ENCODE results near the gene CCDC12.
"Not testable (repeated sequence)": the region's sequence is repeated elsewhere in the genome, so short reads cannot be mapped to it uniquely, and the experiment has no call there.

CCDC12 gene

DNA sequence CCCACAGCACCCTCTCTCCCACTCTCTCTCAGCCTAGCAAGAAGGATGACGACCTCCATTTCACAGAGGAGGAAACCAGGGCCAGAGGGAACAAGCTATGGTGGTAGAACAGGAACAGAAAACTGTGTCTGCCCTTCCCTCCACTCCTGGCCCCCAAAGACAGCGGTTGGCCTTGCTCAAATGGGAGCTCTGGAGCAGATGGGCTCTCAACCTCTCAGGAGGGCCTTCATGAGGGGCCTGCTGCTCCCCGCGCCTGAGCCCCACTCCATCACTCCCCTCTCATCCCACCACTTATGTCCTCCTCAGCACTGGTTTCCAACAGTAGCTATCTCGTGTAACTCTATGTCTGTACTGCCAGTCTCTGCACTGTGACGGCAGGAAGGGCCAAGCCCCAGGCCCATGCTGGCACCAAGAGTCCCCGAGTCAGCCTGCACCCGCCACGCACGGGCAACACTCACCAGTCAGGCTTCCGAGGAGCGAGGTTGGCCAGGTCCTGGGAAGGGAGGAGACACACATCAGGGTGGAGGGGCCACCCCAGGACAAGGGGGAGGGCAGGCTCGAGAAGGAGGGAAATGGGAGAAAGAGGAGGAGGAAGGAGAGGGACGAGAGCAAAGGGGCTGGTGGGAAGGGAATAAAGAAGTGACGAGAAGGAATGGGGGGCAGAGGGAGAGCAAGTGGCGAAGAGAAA lies 53.5 kb downstream of the CCDC12 start:
- DNase-seq (ENCODE audit: low spot score), result no peak

DNA sequence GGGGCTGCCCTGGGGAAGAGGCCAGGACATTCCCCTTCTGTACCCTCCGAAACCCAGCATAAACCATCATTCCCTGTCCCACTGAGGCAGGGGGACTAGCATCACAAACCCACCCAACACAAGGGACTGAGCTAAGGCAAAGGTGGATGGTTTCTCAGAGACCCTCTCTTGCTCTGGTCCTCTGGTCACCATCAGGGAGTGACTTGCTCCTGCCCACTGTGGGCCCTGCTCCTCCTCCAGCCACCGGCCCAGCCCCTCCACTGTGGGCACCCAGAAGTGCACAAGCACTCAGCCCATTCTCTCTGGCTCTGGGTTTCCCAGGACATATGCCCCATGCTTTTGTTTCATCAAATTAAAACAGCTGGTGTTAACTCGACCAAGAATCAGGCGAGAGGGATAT lies 54.1 kb downstream of the CCDC12 start:
- DNase-seq (ENCODE audit: low spot score), result no peak

DNA sequence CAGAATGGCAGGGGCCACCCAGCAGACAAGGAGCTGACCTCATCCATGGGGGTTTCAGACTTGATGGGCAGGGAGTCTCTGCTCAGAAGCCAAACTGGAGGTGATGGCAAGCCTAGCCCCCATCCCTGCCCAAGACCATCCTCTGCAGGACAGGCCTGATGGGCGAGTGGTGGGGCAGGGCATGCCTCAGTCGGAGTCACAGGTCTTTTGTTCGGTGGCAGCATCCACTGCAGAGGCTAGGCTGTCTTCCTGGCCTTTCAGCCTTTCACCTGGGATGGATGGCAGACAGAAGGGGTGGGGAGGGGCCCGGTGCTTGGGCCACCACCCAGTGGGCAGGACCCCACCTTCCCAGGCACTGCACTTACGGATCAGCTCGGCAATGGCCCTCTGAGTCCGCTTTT lies 54.7 kb downstream of the CCDC12 start:
- no peak for DNase-seq (ENCODE audit: low spot score)

- no peak for DNase-seq (ENCODE audit: low spot score)
Measured at GRCh38 chr3:46921041-46921440, 55.5 kb downstream of the CCDC12 start.

DNA sequence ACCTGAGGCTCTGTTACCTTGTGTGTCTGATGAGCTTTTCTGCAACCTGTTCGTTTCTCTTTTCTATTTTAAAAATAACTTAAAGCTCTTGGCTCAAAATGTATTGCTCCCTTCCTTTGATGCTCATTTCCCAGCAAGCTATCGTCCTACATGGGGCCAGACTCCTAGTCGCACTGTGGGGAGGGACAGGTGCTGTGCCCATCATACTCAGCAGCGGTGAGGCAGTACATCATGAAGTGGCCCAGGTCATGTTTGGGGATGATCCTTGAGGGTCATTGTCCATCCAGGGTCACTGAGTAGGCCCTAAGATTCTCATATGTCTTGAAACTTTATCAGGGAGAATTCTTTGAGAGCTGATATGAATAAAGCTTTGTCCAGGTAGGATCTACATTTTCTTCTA lies 57.9 kb downstream of the CCDC12 start:
- DNase-seq (ENCODE audit: low spot score), result no peak

DNA sequence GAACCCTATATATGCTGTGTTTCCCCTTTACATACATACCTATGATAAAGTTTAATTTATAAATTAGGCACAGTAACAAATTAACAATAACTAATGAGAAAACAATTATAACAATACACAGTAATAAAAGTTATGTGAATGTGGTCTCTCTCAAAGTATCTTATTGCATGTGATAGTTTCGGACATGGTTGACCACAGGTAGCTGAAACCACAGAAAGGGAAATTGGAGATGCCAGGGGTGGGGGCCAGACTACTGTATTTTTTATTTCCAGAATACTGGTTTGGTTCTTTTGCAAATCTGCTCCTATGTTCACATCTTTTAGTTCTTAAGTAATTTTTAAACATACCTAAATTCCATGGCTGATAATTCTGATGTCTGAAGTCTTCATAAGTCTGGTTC lies 58.3 kb downstream of the CCDC12 start:
- DNase-seq (ENCODE audit: low spot score), result no peak

- peak; percentile 15 for DNase-seq (ENCODE audit: low spot score)
Measured at GRCh38 chr3:46917257-46917656, 59.3 kb downstream of the CCDC12 start.

GRCh38 chr3:46916799-46917198 lies 59.7 kb downstream of the CCDC12 start:
- DNase-seq (ENCODE audit: low spot score), result no peak

GRCh38 chr3:46916278-46916677 lies 60.3 kb downstream of the CCDC12 start:
- DNase-seq (ENCODE audit: low spot score), result no peak

DNA sequence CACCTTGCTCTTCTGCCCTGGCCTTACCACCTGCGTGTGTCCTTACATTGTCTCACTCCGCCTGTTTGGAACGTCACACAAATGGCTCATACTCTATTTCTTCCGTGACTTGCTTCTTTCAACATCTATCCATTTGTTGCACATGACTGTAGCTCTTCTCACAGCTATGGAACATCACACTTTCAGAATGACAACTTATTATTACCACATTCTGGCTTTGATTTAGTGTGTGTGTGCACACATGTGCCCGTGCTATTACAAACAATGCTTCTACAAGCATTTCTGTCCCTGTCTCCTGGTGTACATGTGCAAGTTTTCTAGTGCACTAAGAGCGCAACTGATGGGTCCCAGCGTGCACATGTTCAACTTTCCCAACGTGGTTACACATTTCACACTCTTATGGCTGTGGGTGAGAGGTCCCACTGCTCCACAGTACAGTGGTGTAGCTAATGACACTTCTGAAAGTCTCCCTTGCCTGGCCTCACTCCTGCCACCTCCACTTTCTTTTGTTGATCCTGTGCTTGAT lies 61.2 kb downstream of the CCDC12 start:
- no peak for DNase-seq (ENCODE audit: low spot score)

- DNase-seq (ENCODE audit: low spot score), result no peak
Measured at GRCh38 chr3:46914849-46915248, 61.7 kb downstream of the CCDC12 start.

GRCh38 chr3:46913644-46914043 lies 62.9 kb downstream of the CCDC12 start:
- DNase-seq (ENCODE audit: low spot score), result no peak

- no peak for DNase-seq (ENCODE audit: low spot score)
Measured at GRCh38 chr3:46912986-46913385, 63.6 kb downstream of the CCDC12 start.

DNA sequence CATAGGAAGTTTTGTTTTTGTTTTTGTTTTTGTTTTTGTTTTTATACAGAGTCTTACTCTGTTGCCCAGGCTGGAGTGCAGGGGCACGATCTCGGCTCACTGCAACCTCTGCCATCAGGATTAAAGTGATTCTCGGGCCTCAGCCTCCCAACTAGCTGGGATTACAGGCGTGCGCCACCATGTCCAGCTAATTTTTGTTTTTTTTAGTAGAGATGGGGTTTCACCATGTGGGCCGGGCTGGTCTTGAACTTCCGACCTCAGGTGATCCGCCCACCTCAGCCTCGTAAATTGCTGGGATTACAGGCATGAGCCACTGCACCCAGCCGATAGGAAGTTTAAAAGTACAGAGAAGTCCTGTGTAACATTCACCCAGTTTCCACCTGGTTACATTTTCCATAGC lies 65.6 kb downstream of the CCDC12 start:
- DNase-seq (ENCODE audit: low spot score), result not testable (repeated sequence)

- DNase-seq (ENCODE audit: low spot score), result no peak
Measured at GRCh38 chr3:46910166-46910760, 66.3 kb downstream of the CCDC12 start.

GRCh38 chr3:46909535-46910161 lies 66.9 kb downstream of the CCDC12 start:
- peak; percentile 88 for DNase-seq (ENCODE audit: low spot score)

DNA sequence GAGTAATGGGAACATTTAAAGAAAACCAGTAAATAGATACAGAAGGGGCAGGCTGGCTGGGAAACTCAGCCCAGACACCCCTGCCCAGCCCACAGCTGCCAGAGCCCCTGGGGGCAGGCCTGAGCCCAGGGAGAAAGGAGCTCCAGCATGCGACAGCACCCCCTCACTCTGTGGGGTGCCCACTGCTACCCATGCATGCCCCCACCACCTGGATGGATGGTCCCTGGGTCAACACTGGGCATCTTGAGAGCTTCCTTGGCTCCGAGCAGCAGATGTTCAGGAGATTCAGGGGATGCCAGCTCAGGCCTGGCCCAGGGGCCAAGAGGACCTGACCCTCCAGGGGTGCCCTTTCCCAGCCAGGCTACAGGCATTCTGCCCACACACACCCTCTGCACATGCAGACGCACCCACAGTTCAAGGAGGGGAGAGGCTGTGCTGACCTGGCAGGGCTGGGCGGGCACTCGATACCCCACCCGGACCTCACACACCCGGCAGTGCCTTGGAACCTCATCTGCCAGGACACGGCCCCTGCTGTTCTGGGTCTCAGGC lies 67.5 kb downstream of the CCDC12 start:
- DNase-seq (ENCODE audit: low spot score), result no peak

GRCh38 chr3:46908294-46908985 lies 68.1 kb downstream of the CCDC12 start:
- no peak for DNase-seq (ENCODE audit: low spot score)

DNA sequence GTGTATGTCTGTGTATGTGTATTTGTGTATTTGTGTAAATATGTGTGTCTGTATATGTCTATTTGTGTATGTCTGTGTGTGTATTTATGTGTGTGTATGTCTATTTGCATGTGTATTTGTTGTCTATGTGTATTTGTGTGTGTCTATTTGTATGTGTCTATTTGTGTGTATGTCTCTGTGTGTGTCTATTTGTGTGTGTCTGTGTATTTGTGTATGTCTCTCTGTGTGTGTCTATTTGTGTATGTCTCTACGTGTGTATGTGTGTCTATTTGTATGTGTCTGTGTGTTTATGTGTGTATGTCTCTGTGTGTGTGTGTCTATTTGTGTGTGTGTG lies 68.6 kb downstream of the CCDC12 start:
- DNase-seq (ENCODE audit: low spot score), result no peak

- no peak for DNase-seq (ENCODE audit: low spot score)
Measured at GRCh38 chr3:46907271-46907670, 69.3 kb downstream of the CCDC12 start.

- no peak for DNase-seq (ENCODE audit: low spot score)
Measured at GRCh38 chr3:46906471-46907058, 70.0 kb downstream of the CCDC12 start.
